ENCODE results near the gene RPN2. TPM values are rescaled to one million over a fixed set of nuclear protein-coding genes. Genes with fewer than 3 reads are reported as not detected.
A peak's percentile ranks its signal among the peaks of the same experiment; 100 is the strongest.

The RPN2 gene
- polyA plus RNA-seq, 1 of the 3 experiments (the other 2 are of a cell fraction): 420 TPM

DNA sequence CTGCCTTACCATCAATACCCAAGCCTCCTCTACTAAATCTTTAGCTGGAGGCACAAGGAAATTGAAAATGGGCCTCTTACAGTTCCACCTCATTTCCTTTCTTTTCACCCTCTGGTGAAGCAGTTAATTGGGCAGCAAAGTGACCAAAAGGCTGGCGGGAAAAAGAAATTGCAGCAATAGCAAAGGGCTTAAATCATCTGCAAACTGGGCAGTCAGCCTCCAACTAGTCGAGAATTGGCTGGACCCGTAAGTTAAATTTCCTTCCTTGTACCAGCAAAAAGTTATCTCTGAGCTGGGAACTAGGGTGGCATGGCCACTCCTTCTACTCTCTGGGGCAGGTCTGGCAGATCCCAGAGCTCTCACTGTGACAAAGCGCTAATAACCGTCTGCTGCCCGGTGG, 49.0 kb downstream of the RPN2 start:
- Histone ChIP-seq H3K4me3 (ENCODE audit: low read depth in 2 of 2, low read length in 1 of 2) (no peak overlapping the region), H3K9me3 (no peaks in the 10 kb centered on the region), H3K27ac (ENCODE audit: low read depth in 2 of 2, low read length in 1 of 2) (peak overlapping the region in 1 of 2 experiments; percentile 68; a peak in 2 of 4 replicates), H3K4me1 (ENCODE audit: control insufficient read depth in 1 of 2, insufficient read depth in 2 of 2, low read depth in 1 of 2, low read length in 1 of 2) (peaks cover 0 to 50% of the 10 kb centered on the region in 2 experiments; a peak in 2 of 4 replicates), H3K9ac (no peak overlapping the region), H4K20me1 (ENCODE audit: insufficient read depth) (no peaks in the 10 kb centered on the region), H2AFZ (ENCODE audit: low read depth) (no peak overlapping the region), H3K27me3 (ENCODE audit: insufficient read depth) (no peaks in the 10 kb centered on the region), H3K36me3 (replicated peaks in 1 of 2; ENCODE audit: control insufficient read depth in 1 of 2, insufficient read depth in 2 of 2, low read length in 1 of 2) (peaks cover 72 to 94% of the 10 kb centered on the region in 2 experiments), H3F3A (replicated peaks; ENCODE audit: insufficient read depth) (no peaks in the 10 kb centered on the region), H3K9me2 (no peaks in the 10 kb centered on the region), H3K79me2 (ENCODE audit: insufficient read depth) (no peaks in the 10 kb centered on the region), H3K4me2 (no peak overlapping the region)
- WGBS (ENCODE audit: low lambda C conversion rate): 97% methylated on average over 6 of the region's 6 CpGs
- DNase-seq: no peak
- ChIA-PET CTCF (interaction anchor here (1.4 to 2.2 kb wide), 2 partner anchors 33 to 85 kb away, joined by 4 to 8 read pairs; no protein-coding TSS in a partner anchor), POLR2A (no interaction called here)
- TF ChIP-seq, protein P1, sequence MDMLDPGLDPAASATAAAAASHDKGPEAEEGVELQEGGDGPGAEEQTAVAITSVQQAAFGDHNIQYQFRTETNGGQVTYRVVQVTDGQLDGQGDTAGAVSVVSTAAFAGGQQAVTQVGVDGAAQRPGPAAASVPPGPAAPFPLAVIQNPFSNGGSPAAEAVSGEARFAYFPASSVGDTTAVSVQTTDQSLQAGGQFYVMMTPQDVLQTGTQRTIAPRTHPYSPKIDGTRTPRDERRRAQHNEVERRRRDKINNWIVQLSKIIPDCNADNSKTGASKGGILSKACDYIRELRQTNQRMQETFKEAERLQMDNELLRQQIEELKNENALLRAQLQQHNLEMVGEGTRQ (IDR thresholded peaks at IDR 0.05; ENCODE audit: borderline replicate concordance, low read depth, low read length): no peak

DNA sequence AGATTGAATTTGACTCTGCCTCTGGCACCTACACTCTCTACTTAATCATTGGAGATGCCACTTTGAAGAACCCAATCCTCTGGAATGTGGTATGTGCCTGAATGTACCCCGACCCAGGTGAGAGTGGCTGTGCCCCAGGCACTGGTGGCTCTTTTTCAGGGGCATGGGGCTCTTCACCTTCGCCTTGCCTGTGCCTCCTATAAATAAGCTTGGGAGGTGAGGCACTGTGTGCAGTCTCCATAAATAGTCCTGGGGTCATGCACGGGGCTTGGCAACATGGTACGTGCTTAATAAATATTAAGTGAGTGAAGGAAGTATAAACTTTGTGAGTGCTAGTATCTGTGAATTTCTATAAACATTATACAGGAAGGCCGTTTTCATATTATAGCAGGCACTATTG, 49.5 kb downstream of the RPN2 start:
- Histone ChIP-seq H3K9me3 (no peaks in the 10 kb centered on the region), H3K27me3 (ENCODE audit: insufficient read depth) (no peaks in the 10 kb centered on the region), H4K20me1 (ENCODE audit: insufficient read depth) (no peaks in the 10 kb centered on the region), H3K27ac (ENCODE audit: low read depth in 2 of 2, low read length in 1 of 2) (peak overlapping the region in 1 of 2 experiments; percentile 68; a peak in 2 of 4 replicates), H3K4me3 (ENCODE audit: low read depth in 2 of 2, low read length in 1 of 2) (no peak overlapping the region), H3K79me2 (ENCODE audit: insufficient read depth) (no peaks in the 10 kb centered on the region), H3F3A (replicated peaks; ENCODE audit: insufficient read depth) (no peaks in the 10 kb centered on the region), H3K36me3 (replicated peaks in 1 of 2; ENCODE audit: control insufficient read depth in 1 of 2, insufficient read depth in 2 of 2, low read length in 1 of 2) (peaks cover 74 to 94% of the 10 kb centered on the region in 2 experiments), H3K9me2 (no peaks in the 10 kb centered on the region), H2AFZ (ENCODE audit: low read depth) (no peak overlapping the region), H3K4me2 (no peak overlapping the region), H3K4me1 (ENCODE audit: control insufficient read depth in 1 of 2, insufficient read depth in 2 of 2, low read depth in 1 of 2, low read length in 1 of 2) (peaks cover 0 to 55% of the 10 kb centered on the region in 2 experiments; a peak in 2 of 4 replicates), H3K9ac (no peak overlapping the region)
- no peak for DNase-seq
- ChIA-PET CTCF (interaction anchor here (1.1 to 2.6 kb wide), 5 partner anchors 8 to 305 kb away, joined by 5 to 8 read pairs (median 6); no protein-coding TSS in a partner anchor), POLR2A (interaction anchor here (1.2 kb wide), 1 partner anchor 8 kb away, joined by 3 read pairs; no protein-coding TSS in a partner anchor)
- 88% methylated on average over 3 of the region's 5 CpGs for WGBS (ENCODE audit: low lambda C conversion rate)
- TF ChIP-seq GABPA (IDR thresholded peaks at IDR 0.05; ENCODE audit: low read depth) (no peak), FOXM1 (IDR thresholded peaks at IDR 0.05; ENCODE audit: low read depth) (no peak), POLR2AphosphoS5 (IDR thresholded peaks at IDR 0.05; ENCODE audit: low read depth, low read length) (no peak), NFIC (IDR thresholded peaks at IDR 0.05; ENCODE audit: borderline replicate concordance) (no peak), ELF1 (IDR thresholded peaks at IDR 0.05) (no peak), TEAD4 (IDR thresholded peaks at IDR 0.05; ENCODE audit: borderline replicate concordance, insufficient read depth) (no peak), SIN3A (IDR thresholded peaks at IDR 0.05; ENCODE audit: borderline replicate concordance, low read depth, low read length) (no peak), RCOR1 (IDR thresholded peaks at IDR 0.05; ENCODE audit: low read length) (no peak), EP300 (IDR thresholded peaks at IDR 0.05; ENCODE audit: borderline replicate concordance in 1 of 2, low read depth in 1 of 2, low read length in 1 of 2) (no peak), FOXJ3 (CRISPR knock-in tag; IDR thresholded peaks at IDR 0.05) (no peak)
- TF ChIP-seq, protein P2, sequence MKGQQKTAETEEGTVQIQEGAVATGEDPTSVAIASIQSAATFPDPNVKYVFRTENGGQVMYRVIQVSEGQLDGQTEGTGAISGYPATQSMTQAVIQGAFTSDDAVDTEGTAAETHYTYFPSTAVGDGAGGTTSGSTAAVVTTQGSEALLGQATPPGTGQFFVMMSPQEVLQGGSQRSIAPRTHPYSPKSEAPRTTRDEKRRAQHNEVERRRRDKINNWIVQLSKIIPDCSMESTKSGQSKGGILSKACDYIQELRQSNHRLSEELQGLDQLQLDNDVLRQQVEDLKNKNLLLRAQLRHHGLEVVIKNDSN (IDR thresholded peaks at IDR 0.05; ENCODE audit: borderline replicate concordance, low read depth): no peak
